Duodenal mucosa (tissue), 2 donors: ENCODE measurements around the gene UCN3.
"Not testable (repeated sequence)": the region's sequence is repeated elsewhere in the genome, so short reads cannot be mapped to it uniquely, and the experiment has no call there.

ENCODE experiments used
- H3K27ac ChIP-seq: one replicate; pipeline ENCODE4 v1.7.0; 2013; ENCODE audit warnings: low read depth, low read length
- H3K27me3 ChIP-seq, 2 donors: one replicate each; pipeline ENCODE4 v1.7.0; 2013; ENCODE audit warnings: low read length in 2 of 2, control low read depth in 1 of 2; ENCODE audit not compliant: insufficient read depth in 2 of 2, control insufficient read depth in 1 of 2
- H3K36me3 ChIP-seq, 2 donors: one replicate each; pipeline ENCODE4 v1.7.0; 2013; ENCODE audit warnings: low read length in 2 of 2, control low read depth in 1 of 2; ENCODE audit not compliant: insufficient read depth in 2 of 2, control insufficient read depth in 1 of 2
- H3K4me1 ChIP-seq, 2 donors: one replicate each; pipeline ENCODE4 v1.7.0; 2013; ENCODE audit warnings: low read length in 2 of 2, control low read depth in 1 of 2; ENCODE audit not compliant: insufficient read depth in 2 of 2, control insufficient read depth in 1 of 2
- H3K4me3 ChIP-seq, 2 donors: one replicate each; pipeline ENCODE4 v1.7.0; 2013; ENCODE audit warnings: low read length in 2 of 2, low read depth in 1 of 2
- H3K9ac ChIP-seq, 2 donors: one replicate each; pipeline ENCODE4 v1.7.0; 2013; ENCODE audit warnings: low read length in 2 of 2, low read depth in 1 of 2
- H3K9me3 ChIP-seq, 2 donors: one replicate each; pipeline ENCODE4 v1.7.0; 2013; ENCODE audit warnings: low read length in 2 of 2, control low read depth in 1 of 2; ENCODE audit not compliant: control insufficient read depth in 1 of 2

UCN3 gene

GRCh38 chr10:5402798-5403197, 38.0 kb downstream of the UCN3 start:
- Histone ChIP-seq H3K9ac (no peak overlapping the region), H3K27ac (no peak overlapping the region)

GRCh38 chr10:5404208-5405041, 39.7 kb downstream of the UCN3 start, which contains the start of gene TUBAL3:
TUBAL3 (minus strand) TSS chr10:5404828; CDS start chr10:5404792, 36 bp downstream.
- H3K4me1 ChIP-seq, result peaks cover 0 to 3% of the 10 kb centered on the region in 2 donors
- peaks cover 0 to 2% of the 10 kb centered on the region in 2 donors for H3K36me3 ChIP-seq
- H3K4me3 ChIP-seq, result peak within 1 kb of the TSS; percentile 60 to 65
- no peak within 1 kb of the TSS for H3K27ac ChIP-seq
- no peaks in the 10 kb centered on the region for H3K9me3 ChIP-seq
- H3K27me3 ChIP-seq, result no peaks in the 10 kb centered on the region
- H3K9ac ChIP-seq, result peak within 1 kb of the TSS in 1 of 2 donors; percentile 58

More at GRCh38 chr10:5402798-5403197, 38.0 kb downstream of the UCN3 start:
- Histone ChIP-seq H3K36me3 (peaks cover 0 to 2% of the 10 kb centered on the region in 2 donors), H3K4me3 (peak overlapping the region; percentile 59 to 65), H3K9me3 (no peaks in the 10 kb centered on the region), H3K27me3 (no peaks in the 10 kb centered on the region), H3K4me1 (peaks cover 0 to 3% of the 10 kb centered on the region in 2 donors)

- no peaks in the 10 kb centered on the region for H3K27me3 ChIP-seq
- peaks cover 0 to 2% of the 10 kb centered on the region in 2 donors for H3K9me3 ChIP-seq
- H3K27ac ChIP-seq, result no peak overlapping the region
- H3K4me1 ChIP-seq, result peaks cover 1 to 4% of the 10 kb centered on the region in 2 donors
- no peak overlapping the region for H3K9ac ChIP-seq
- no peak overlapping the region for H3K4me3 ChIP-seq
- no peaks in the 10 kb centered on the region for H3K36me3 ChIP-seq
Measured at GRCh38 chr10:5406918-5407317, 42.2 kb downstream of the UCN3 start.

- not testable (repeated sequence) for H3K27ac ChIP-seq, H3K27me3 ChIP-seq
Measured at GRCh38 chr10:5410787-5411186, 46.0 kb downstream of the UCN3 start.

GRCh38 chr10:5411941-5412276, 47.1 kb downstream of the UCN3 start:
- H3K9ac ChIP-seq, result peak overlapping the region in 1 of 2 donors; percentile 54
- no peak overlapping the region for H3K27ac ChIP-seq
- H3K36me3 ChIP-seq, result no peaks in the 10 kb centered on the region

More at GRCh38 chr10:5410787-5411186, 46.0 kb downstream of the UCN3 start:
- H3K36me3 ChIP-seq, H3K9me3 ChIP-seq, H3K4me3 ChIP-seq, H3K4me1 ChIP-seq, H3K9ac ChIP-seq: not testable (repeated sequence)

GRCh38 chr10:5412277-5412941, 47.6 kb downstream of the UCN3 start, which contains the start of gene NET1:
NET1 (plus strand) TSS chr10:5412557; CDS start chr10:5412693, 136 bp downstream.
- no peaks in the 10 kb centered on the region for H3K36me3 ChIP-seq
- H3K4me1 ChIP-seq, result peaks cover 5 to 7% of the 10 kb centered on the region in 2 donors
- peak within 1 kb of the TSS; percentile 77 to 78 for H3K4me3 ChIP-seq
- peaks cover 0 to 2% of the 10 kb centered on the region in 2 donors for H3K9me3 ChIP-seq
- peak within 1 kb of the TSS; percentile 54 to 67 for H3K9ac ChIP-seq
- H3K27ac ChIP-seq, result no peak within 1 kb of the TSS
- no peaks in the 10 kb centered on the region for H3K27me3 ChIP-seq

More at GRCh38 chr10:5411941-5412276, 47.1 kb downstream of the UCN3 start:
- H3K4me3 ChIP-seq, result peak overlapping the region; percentile 77 to 78
- H3K9me3 ChIP-seq, result peaks cover 0 to 2% of the 10 kb centered on the region in 2 donors
- H3K27me3 ChIP-seq, result no peaks in the 10 kb centered on the region
- peaks cover 5 to 7% of the 10 kb centered on the region in 2 donors for H3K4me1 ChIP-seq

- Histone ChIP-seq H3K9ac (peak overlapping the region; percentile 52 to 67), H3K4me1 (peaks cover 5 to 7% of the 10 kb centered on the region in 2 donors), H3K36me3 (no peaks in the 10 kb centered on the region), H3K27ac (no peak overlapping the region), H3K9me3 (peaks cover under 1 to 2% of the 10 kb centered on the region in 2 donors), H3K4me3 (peak overlapping the region; percentile 76 to 77), H3K27me3 (no peaks in the 10 kb centered on the region)
Measured at GRCh38 chr10:5413012-5413938, 48.5 kb downstream of the UCN3 start.

- no peak overlapping the region for H3K4me3 ChIP-seq
- H3K9ac ChIP-seq, result no peak overlapping the region
- H3K27ac ChIP-seq, result no peak overlapping the region
- peaks cover 3 to 6% of the 10 kb centered on the region in 2 donors for H3K4me1 ChIP-seq
- H3K27me3 ChIP-seq, result no peaks in the 10 kb centered on the region
- H3K36me3 ChIP-seq, result no peaks in the 10 kb centered on the region
- H3K9me3 ChIP-seq, result peaks cover 0 to 13% of the 10 kb centered on the region in 2 donors
Measured at GRCh38 chr10:5416981-5417380, 52.2 kb downstream of the UCN3 start.

- no peak overlapping the region for H3K9ac ChIP-seq
- no peaks in the 10 kb centered on the region for H3K36me3 ChIP-seq
- no peaks in the 10 kb centered on the region for H3K27me3 ChIP-seq
- no peak overlapping the region for H3K27ac ChIP-seq
- H3K9me3 ChIP-seq, result peaks cover 0 to 13% of the 10 kb centered on the region in 2 donors
- no peak overlapping the region for H3K4me3 ChIP-seq
- peaks cover 0 to 3% of the 10 kb centered on the region in 2 donors for H3K4me1 ChIP-seq
Measured at GRCh38 chr10:5418584-5418983, 53.8 kb downstream of the UCN3 start.
